ENCODE data around the gene SYNE2.

Gene SYNE2

DNA sequence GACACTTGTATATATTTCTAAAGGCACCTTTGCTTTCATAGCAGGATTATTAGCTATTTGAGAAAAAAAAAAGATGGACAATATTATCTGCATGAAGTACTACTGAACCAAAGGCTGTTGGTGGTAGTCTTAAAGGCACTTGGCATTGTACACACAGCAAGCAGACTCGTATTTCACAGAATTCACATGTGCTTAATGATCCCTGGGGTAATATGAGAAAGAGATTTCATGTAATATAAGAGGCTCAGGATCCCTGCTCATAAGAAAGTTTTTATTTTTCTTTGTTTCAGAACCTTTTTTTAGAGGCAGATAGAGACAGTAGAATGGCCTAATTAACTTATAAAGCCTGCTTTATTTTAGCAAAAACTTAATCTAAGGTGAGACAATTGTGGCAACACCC is 59.5 kb downstream of the SYNE2 start:
- no peak for DNase-seq

GRCh38 chr14:63918411-63918810 is 65.6 kb downstream of the SYNE2 start:
- no peak for DNase-seq

GRCh38 chr14:63922696-63923421 is 70.1 kb downstream of the SYNE2 start:
- no peak for DNase-seq

GRCh38 chr14:63923422-63923752 is 70.6 kb downstream of the SYNE2 start:
- DNase-seq = no peak

GRCh38 chr14:63924375-63924774 is 71.6 kb downstream of the SYNE2 start:
- no peak for DNase-seq

- DNase-seq = no peak
Observed at GRCh38 chr14:63926641-63927040, 73.8 kb downstream of the SYNE2 start.

- no peak for DNase-seq
Observed at GRCh38 chr14:63928744-63929174, 76.0 kb downstream of the SYNE2 start.

- no peak for DNase-seq
Observed at GRCh38 chr14:63933110-63933509, 80.3 kb downstream of the SYNE2 start.

DNA sequence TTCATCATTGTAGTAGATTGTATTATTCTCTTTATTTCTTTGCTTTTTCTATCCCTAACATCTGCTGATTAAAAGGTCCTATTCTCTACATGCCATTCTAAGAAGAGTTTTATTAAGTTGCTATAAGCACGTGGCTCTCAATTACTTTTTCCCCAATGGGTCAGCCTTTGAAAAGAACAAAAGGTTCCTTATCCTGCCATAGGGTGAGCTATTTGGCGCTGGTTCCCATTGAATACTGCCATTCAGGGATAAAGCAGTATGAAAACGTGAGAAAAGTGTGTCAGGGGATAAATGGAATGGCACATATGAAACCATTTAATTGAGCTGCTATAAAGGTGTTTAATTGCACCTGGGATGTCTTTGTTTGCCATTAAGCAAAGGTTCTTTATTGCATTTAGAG is 80.9 kb downstream of the SYNE2 start:
- DNase-seq = no peak

DNA sequence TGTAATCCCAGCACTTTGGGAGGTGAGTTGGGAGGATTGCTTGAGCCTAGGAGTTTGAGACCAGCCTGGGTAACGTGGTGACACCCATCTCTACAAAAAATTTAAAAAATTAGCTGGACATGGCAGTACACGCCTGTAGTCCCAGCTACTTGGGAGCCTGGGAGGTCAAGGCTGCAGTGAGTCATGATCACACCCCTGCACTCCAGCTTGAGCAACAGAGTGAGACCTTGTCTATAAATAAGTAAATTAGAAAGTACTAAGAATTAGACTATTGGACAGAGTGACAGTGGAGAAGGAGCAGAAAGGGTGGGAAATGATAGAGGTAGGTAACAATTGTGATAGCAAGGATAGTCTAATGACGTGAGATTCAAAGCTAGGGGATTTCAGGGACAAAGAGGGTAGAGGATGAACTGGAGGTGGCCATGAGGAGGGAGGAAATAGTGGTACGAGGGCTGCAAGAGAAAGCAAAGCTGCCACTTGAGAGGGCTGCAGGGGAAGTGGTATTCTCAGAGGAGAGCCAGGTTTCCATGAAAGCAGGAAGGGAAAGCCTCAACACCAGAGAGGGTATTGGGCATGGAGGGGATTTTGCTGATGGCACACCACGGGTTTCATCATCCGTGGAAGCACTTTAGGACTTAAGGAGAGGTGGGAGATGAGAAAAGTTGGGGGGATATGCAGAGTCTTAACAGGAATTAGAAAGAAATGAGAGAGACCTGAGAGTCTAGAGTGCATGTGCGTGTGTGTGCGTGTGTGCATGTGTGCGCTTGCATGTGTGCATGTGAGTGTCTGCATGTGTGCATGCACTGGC is 85.6 kb downstream of the SYNE2 start:
- DNase-seq = no peak

GRCh38 chr14:63939006-63939270 is 86.1 kb downstream of the SYNE2 start:
- no peak for DNase-seq

- DNase-seq = no peak
Observed at GRCh38 chr14:63940387-63940786, 87.6 kb downstream of the SYNE2 start.

- no peak for DNase-seq
Observed at GRCh38 chr14:63941023-63941422, 88.2 kb downstream of the SYNE2 start.

DNA sequence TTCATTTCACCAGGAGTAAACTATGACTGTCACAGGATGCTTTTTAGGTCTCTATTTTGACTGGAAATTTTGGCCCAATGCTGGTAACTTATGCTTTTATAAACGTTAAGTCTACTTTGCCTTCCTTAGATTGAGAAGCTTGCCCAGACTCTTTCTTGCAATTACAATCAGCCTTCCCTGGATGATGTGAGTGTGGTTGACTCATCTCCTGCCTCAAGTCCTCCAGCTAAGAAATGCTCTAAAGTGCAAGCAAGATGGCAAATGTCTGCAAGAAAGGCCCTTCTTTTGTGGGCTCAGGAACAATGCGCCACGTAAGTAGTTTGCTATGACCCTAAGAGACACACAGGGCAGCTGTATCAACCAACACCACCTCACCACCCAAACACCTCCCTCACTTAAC is 96.9 kb downstream of the SYNE2 start:
- no peak for DNase-seq

DNA sequence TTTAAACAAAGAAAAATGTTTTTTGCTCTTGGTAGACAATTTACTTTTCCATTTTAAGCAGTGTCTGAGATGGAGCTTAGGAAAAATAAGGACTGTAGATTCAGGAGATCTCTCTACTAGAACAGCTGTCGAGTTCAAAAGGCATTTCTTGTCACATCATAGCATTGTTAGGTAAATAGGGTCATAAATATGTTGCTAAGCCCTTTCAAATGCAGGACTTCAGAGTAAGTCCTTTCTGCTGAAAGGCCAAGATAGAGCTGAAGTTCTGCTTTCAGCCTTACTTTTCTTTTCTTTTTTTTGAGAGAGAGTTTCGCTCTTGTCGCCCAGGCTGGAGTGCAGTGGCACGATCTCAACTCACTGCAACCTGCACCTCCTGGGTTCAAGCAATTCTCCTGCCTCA is 98.2 kb downstream of the SYNE2 start:
- no peak for DNase-seq

GRCh38 chr14:63951429-63951828 is 98.6 kb downstream of the SYNE2 start:
- no peak for DNase-seq

DNA sequence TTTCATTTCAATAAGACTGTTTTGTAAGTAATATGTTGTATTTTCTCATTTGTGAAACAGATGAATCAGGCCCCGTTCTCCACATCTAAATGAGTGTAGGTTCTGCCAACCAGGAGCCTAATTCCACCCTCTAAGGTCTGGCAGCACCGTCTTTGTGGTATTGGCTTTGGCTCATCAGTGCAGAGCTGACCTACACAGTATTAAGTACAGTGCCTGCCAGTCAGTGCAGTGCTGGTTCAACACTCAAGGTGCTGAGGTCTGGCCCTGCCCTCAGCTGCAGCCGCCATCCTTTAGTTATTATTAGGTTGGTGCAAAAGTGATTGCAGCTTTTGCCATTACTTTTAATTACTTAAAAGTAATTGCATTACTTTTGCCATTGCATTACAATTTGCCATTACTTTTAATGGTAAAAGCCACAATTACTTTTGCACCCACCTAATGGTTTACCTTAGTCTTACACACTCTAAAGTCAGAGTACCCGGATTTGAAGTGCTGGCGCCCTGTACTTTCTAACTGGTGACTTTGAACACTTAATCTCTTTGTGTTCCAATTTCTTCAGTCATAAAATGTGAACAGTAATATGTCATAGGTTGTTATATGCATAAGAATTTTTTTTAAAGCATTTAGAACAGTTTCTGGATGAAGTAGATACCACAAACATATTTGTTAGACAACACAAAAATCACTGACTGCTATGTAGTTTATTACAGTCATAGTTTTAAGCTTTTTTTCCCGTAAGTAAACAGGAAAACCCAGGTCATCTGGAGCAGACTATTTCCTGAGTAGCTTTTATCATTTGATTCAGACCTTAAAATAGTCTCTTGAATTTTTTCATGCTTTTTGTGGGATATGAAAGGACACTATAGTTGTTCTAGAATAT is 99.5 kb downstream of the SYNE2 start:
- DNase-seq = no peak

GRCh38 chr14:63952933-63953437 is 100.2 kb downstream of the SYNE2 start:
- DNase-seq = no peak

GRCh38 chr14:63956326-63956725 is 103.5 kb downstream of the SYNE2 start:
- DNase-seq = no peak

DNA sequence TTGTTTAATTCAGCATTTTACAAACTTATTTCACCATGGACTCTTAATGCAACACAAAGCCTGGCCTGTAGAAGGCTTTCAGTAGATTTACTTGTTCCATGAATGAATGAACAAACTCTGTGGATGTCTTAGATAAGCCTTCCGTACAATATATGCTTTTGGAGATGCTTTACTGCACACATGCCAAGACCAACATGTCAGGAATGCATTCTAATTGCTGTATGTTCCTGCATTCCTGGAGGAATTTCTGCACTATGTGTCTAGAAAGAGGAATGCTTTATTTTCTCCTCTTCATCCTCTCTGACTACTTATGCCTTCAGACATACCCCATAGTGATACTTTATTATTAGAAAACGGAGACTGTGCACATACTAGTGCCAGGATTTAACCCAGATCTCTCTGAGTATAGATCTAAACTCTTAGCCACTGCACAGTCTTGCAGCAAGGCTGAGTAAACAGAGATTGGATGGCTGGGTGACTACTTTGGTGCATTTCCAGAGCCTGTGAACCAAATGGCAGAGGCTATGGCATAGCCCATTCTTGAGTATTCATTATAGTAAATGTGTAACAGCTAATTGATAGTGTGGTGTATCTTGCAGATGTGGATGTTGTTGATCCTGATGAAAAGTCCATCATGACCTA is 108.2 kb downstream of the SYNE2 start:
- DNase-seq = no peak

DNA sequence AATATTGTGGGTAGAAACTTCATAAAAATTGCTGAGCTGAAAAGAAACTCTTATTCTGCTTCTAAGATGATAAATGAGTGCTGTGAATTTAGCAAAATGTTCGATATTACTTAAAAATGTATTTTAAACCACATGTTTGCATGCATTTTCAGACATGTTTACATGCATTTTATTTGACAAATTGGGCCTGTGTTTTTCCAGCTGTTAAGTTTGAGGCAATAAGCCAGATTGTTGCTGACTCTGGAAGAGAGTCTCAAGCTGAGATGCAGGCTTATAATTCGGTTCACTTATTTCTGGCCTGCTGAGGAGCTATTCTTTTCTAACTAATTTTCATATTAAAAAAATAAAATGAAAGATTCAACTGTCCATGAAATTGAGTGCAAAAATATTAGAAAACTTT is 110.1 kb downstream of the SYNE2 start:
- DNase-seq = no peak

DNA sequence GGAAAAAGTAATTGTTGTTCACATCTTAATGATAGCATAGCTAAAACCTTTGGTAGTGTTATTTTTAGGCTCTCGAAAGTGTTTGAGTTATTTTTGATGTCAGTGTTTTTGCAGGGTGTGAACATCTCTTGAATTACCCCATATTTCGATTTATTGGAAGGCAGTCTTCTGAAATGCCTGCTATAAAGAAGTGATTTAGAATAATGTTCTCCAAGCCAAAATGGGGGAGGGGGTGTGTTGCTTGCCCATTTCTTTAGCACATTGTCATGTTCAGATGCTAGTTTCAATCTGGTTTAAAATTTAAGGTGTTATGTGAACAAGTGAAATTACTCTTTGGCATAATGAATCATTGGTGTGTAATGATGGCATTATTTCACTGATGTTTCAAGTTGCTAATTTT is 110.6 kb downstream of the SYNE2 start:
- DNase-seq = no peak

- no peak for DNase-seq
Observed at GRCh38 chr14:63964113-63964512, 111.3 kb downstream of the SYNE2 start.

Measured in C1 segment of cervical spinal cord (tissue), 14 donors.